Mammary microvascular endothelial cell (primary cell): ENCODE data around the gene KRTAP10-6. TPM values are rescaled to one million over a fixed set of nuclear protein-coding genes. Genes with fewer than 3 reads are reported as not detected.

Experiments used
- total RNA-seq: library from RNA; depleted of rRNA; stranded (reverse); fragments of >200 nt; gene quantifications from 2 replicates; pipeline ENCODE4 v1.2.3, GENCODE V29; 2015

The KRTAP10-6 gene, protein sequence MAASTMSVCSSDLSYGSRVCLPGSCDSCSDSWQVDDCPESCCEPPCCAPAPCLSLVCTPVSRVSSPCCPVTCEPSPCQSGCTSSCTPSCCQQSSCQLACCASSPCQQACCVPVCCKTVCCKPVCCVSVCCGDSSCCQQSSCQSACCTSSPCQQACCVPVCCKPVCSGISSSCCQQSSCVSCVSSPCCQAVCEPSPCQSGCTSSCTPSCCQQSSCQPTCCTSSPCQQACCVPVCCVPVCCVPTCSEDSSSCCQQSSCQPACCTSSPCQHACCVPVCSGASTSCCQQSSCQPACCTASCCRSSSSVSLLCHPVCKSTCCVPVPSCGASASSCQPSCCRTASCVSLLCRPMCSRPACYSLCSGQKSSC
- total RNA-seq: not detected in 2 replicates

DNA sequence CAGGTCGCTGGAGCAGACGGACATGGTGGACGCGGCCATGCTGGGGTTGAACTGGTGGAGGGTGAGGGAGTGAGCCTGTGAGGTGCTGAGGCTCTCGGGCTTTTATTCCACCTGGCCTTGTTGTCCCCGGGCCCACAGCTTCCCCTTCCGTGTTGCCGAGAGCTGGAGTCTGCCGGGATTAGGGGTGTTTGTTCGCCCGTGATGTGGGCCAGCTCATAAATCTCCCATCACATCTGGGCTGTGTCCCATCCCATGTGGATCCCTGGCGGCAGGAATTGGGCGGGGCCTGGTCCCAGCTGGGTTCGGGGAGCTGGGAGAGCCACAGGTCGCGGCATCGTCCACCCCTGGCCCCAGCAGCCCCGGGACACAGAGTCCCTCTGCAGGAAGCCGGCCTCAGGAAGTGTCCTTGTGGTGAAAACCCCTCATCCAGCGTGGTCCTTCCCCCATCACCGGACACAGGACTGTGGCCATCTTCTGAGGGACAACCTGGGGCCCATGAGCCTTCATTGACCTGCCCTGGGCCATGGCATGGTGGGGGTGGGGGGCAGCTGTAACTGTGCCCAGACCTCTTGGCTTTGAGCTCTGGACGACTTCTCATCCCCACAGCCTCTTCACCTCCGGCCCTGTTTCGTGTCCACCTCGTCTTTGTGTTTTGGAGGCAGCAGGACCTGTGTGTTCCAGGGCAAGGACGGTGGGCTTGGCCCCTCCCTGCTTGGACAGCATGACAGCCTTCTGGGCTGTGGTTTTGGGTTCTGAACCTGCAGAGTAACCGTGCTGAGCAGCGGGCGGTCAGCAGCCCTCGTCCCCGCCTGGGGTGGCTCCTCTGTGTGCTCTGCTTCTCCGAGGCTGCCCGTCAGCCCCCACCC, at the start of gene KRTAP10-6:
TSS of gene KRTAP10-6 (minus strand) at position 60 of the 866 bp plus-strand sequence. CDS start at position 39, 21 bp downstream.

DNA sequence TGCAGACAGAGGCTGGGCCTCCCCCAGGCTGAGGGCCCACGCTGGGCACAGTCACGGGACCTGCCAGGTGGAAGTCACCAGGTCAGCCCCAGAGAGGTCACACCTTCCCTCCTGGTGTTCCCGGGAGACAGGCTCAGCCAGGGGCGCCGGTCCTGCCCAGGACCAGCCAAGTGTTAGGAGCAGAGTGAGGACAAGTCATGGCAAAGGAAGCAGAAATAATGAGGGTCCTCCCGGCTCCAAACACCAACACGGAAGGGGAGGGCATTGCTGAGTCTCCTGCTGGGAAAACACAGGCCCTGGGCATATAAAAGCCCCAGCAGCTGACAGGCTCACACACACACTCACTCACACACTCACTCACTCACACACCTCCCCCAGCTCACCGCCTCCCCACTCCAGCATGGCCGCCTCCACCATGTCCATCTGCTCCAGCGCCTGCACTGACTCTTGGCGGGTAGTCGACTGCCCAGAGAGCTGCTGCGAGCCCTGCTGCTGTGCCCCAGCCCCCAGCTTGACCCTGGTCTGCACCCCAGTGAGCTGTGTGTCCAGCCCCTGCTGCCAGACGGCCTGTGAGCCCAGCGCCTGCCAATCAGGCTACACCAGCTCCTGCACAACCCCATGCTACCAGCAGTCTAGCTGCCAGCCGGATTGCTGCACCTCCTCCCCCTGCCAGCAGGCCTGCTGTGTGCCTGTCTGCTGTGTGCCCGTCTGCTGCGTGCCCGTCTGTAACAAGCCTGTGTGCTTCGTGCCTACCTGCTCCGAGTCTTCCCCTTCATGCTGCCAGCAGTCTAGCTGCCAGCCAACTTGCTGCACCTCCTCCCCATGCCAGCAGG, 44.9 kb upstream of the KRTAP10-6 start, which contains the start of gene KRTAP10-10:
TSS of gene KRTAP10-10 (plus strand) at position 339 of the 833 bp plus-strand sequence. CDS start at position 401, 62 bp downstream.

DNA sequence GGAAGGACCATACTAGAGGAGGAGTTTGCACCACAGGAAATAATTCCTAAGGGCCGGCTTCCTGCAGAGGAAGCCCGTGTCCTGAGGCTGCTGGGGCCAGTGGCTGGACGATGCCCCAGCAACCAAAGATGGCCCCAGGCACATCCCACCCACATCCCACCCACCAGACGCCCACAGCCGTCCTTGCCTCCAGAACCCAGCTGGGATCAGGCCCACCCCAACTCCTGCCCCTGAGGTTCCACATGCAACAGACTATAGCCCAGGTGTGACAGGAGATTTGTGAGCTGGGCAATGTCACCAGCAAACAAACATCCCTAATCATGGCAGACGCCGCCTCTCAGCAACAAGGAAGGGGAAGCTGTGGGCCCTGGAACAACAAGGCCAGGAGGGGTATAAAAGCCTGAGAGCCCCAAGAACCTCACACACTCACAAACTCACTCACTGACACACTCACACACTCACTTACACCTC, 34.4 kb upstream of the KRTAP10-6 start, which contains the start of gene KRTAP10-9:
TSS of gene KRTAP10-9 (plus strand) at position 421 of the 471 bp plus-strand sequence. CDS start 79 bp downstream, outside the sequence.

DNA sequence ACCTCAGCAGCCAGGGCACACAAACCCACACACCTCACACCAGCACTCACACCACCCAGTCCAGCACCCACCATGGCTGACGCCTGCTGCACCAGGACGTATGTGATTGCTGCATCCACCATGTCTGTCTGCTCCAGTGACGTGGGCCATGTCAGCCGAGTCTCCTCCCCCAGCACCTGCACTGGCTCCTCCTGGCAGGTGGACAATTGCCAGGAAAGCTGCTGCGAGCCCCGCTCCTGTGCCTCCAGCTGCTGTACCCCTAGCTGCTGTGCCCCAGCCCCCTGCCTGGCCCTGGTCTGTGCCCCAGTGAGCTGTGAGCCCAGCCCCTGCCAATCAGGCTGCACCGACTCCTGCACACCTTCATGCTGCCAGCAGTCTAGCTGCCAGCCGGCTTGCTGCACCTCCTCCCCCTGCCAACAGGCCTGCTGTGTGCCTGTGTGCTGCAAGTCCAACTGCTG, 19.8 kb upstream of the KRTAP10-6 start, which contains the start of gene KRTAP10-8:
TSS of gene KRTAP10-8 (plus strand) at position 51 of the 458 bp plus-strand sequence. CDS start at position 73, 22 bp downstream.

DNA sequence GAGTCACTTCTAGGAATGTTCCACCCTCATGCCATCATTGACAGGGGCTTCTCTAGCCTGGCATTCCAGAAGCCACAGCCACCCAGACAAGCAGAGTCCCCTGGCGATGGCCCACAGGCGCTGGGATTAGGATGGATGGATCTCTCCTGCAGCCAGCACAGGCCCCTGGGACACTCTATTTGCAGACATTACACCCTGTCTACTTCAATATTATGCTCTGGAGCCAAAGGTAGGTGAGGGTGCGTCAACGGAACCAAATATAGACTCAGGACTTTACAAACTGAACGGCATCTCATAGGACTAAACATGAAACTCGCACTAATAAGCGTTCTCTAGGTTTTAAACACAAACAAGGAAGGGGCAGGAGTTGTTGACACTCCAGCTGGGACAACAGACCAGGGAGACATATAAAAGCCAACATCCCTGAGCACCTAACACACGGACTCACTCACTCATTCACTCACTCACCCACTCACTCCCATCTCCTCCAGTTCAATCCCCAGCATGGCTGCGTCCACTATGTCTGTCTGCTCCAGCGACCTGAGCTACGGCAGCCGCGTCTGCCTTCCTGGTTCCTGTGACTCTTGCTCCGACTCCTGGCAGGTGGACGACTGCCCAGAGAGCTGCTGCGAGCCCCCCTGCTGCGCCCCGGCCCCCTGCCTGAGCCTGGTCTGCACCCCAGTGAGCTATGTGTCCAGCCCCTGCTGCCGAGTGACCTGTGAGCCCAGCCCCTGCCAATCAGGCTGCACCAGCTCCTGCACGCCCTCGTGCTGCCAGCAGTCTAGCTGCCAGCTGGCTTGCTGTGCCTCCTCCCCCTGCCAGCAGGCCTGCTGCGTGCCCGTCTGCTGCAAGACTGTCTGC, 8.0 kb upstream of the KRTAP10-6 start, which contains the start of gene KRTAP10-7:
TSS of gene KRTAP10-7 (plus strand) at position 480 of the 861 bp plus-strand sequence. CDS start at position 505, 25 bp downstream.

DNA sequence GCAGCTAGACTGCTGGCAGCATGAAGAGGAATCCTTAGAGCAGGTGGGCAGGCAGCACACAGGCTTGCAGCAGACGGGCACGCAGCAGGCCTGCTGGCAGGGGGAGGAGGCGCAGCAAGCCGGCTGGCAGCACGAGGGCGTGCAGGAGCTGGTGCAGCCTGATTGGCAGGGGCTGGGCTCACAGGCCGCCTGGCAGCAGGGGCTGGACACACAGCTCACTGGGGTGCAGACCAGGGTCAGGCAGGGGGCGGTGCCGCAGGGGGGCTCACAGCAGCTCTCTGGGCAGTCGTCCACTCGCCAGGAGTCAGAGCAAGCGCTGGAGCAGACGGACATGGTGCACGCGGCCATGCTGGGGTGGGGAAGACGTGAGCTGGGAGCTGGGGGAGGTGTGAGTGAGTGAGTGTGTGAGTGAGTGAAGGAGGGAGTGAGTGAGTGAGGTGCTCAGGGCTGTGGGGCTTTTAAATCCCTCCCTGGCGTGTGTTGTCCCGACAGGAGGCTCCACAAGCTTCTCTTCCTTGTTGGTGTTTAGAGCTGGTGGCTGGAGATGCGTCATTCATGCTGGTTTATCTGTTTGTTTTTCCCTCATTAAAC, 12.0 kb downstream of the KRTAP10-6 start, which contains the start of gene KRTAP10-5:
TSS of gene KRTAP10-5 (minus strand) at position 374 of the 591 bp plus-strand sequence. CDS start at position 348, 26 bp downstream.

DNA sequence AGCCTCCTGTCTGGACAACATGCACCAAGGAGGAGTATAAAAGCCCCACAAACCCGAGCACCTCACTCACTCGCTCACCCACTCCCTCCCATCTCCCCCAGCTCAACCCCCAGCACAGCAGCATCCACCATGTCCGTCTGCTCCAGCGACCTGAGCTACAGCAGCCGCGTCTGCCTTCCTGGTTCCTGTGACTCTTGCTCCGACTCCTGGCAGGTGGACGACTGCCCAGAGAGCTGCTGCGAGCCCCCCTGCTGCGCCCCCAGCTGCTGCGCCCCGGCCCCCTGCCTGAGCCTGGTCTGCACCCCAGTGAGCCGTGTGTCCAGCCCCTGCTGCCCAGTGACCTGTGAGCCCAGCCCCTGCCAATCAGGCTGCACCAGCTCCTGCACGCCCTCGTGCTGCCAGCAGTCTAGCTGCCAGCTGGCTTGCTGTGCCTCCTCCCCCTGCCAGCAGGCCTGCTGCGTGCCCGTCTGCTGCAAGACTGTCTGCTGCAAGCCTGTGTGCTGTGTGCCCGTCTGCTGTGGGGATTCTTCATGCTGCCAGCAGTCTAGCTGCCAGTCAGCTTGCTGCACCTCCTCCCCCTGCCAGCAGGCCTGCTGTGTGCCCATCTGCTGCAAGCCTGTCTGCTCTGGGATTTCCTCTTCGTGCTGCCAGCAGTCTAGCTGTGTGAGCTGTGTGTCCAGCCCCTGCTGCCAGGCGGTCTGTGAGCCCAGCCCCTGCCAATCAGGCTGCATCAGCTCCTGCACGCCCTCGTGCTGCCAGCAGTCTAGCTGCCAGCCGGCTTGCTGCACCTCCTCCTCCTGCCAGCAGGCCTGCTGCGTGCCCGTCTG, 18.5 kb downstream of the KRTAP10-6 start, which contains the start of gene KRTAP10-4:
TSS of gene KRTAP10-4 (plus strand) at position 100 of the 827 bp plus-strand sequence. CDS start at position 130, 30 bp downstream.

DNA sequence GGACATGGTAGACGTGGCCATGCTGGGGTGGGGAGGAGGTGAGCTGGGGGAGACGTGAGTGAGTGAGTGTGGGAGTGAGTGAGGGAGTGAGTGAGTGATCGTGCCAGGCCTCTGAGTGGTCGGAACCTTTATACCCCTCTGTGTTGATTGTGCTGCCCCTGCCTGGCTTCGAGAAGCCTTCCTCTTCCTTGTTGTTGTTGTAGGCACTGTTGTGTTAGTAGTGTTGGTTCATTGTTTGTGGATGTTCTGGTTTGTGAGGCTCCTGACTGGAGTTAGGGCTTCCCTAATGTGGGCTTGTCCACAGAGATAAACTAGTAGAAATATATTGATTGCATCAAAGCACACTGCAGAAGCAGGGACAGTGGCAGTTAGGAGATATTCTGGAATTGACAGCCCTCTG, 33.6 kb downstream of the KRTAP10-6 start, which contains the start of gene KRTAP10-3:
TSS of gene KRTAP10-3 (minus strand) at position 101 of the 400 bp plus-strand sequence. CDS start at position 21, 80 bp downstream.

DNA sequence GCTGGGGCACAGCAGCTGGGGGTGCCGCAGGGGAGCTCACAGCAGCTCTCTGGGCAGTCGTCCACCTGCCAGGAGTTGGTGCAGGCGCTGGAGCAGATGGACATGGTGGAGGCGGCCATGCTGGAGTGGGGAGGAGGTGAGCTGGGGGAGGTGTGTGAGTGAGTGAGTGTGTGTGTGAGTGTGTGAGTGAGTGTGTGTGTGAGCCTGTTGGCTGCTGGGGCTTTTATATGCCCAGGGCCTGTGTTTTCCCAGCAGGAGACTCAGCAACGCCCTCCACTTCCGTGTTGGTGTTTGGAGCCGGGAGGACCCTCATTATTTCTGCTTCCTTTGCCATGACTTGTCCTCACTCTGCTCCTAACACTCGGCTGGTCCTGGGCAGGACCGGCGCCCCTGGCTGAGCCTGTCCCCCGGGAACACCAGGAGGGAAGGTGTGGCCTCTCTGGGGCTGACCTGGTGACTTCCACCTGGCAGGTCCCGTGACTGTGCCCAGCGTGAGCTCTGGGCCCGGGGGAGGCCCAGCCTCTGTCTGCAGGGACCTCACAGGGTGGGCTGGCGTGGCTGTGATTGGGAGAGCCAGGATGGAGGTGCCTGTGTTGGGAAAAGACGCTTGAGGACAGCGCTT, 40.9 kb downstream of the KRTAP10-6 start, which contains the start of gene KRTAP10-2:
TSS of gene KRTAP10-2 (minus strand) at position 166 of the 622 bp plus-strand sequence. CDS start at position 119, 47 bp downstream.

Other genes with a start within 250 kb of the KRTAP10-6 start
- 18.1 and 18.3 TPM in 2 replicates for gene TRPM2, start 238.9 kb downstream of the KRTAP10-6 start, total RNA-seq
- gene LRRC3, start 137.0 kb downstream of the KRTAP10-6 start, total RNA-seq: 3.5 and 5.5 TPM in 2 replicates
- not detected in 2 replicates for gene KRTAP10-1, start 52.3 kb downstream of the KRTAP10-6 start, total RNA-seq
- gene KRTAP10-2, start 41.0 kb downstream of the KRTAP10-6 start, total RNA-seq: not detected in 2 replicates
- not detected in 2 replicates for gene KRTAP10-3, start 33.7 kb downstream of the KRTAP10-6 start, total RNA-seq
- gene KRTAP10-4, start 18.8 kb downstream of the KRTAP10-6 start, total RNA-seq: not detected in 2 replicates
- not detected in 2 replicates for gene KRTAP10-5, start 11.9 kb downstream of the KRTAP10-6 start, total RNA-seq
- not detected in 2 replicates for gene KRTAP10-7, start 8.1 kb upstream of the KRTAP10-6 start, total RNA-seq
- gene KRTAP10-8, start 19.6 kb upstream of the KRTAP10-6 start, total RNA-seq: not detected in 2 replicates
- gene KRTAP10-9, start 34.6 kb upstream of the KRTAP10-6 start, total RNA-seq: not detected in 2 replicates
- not detected in 2 replicates for gene KRTAP10-10, start 44.9 kb upstream of the KRTAP10-6 start, total RNA-seq
- gene KRTAP10-11, start 53.9 kb upstream of the KRTAP10-6 start, total RNA-seq: not detected in 2 replicates
- gene KRTAP12-4, start 62.2 kb upstream of the KRTAP10-6 start, total RNA-seq: not detected in 2 replicates
- gene KRTAP12-3, start 65.4 kb upstream of the KRTAP10-6 start, total RNA-seq: not detected in 2 replicates
- gene KRTAP12-2, start 74.4 kb upstream of the KRTAP10-6 start, total RNA-seq: not detected in 2 replicates
- gene KRTAP12-1, start 89.7 kb upstream of the KRTAP10-6 start, total RNA-seq: not detected in 2 replicates
- not detected in 2 replicates for gene KRTAP10-12, start 104.7 kb upstream of the KRTAP10-6 start, total RNA-seq
- 0.10 TPM in 1 of 2 replicates, not detected in the other for gene TSPEAR, start 119.1 kb upstream of the KRTAP10-6 start, total RNA-seq
- gene UBE2G2, start 209.3 kb upstream of the KRTAP10-6 start, total RNA-seq: 51.2 and 56.7 TPM in 2 replicates
- gene SUMO3, start 225.6 kb upstream of the KRTAP10-6 start, total RNA-seq: 98.6 and 106 TPM in 2 replicates